Liver (tissue), 9 donors: Measurements from ENCODE around the gene DUS3L. TPM values are rescaled to one million over a fixed set of nuclear protein-coding genes. Genes with fewer than 3 reads are reported as not detected.

Experiments used
- DNase-seq: peaks from one replicate; pipeline ENCODE4 v3.0.0-alpha.2; 2017; ENCODE audit warnings: low spot score
- H3K27ac ChIP-seq, 2 donors: one replicate each; pipeline ENCODE4 v1.7.0; 2013; ENCODE audit warnings: inconsistent platforms in 2 of 2, low read length in 2 of 2, control low read depth in 1 of 2, low read depth in 1 of 2, mild to moderate bottlenecking in 1 of 2
- H3K27me3 ChIP-seq, 4 donors: one replicate each; pipeline versions ENCODE4 v1.6.1 to v1.7.0; 2013; ENCODE audit warnings: low read length in 3 of 4, inconsistent platforms in 1 of 4, mild to moderate bottlenecking in 1 of 4, moderate library complexity in 1 of 4; ENCODE audit not compliant: control insufficient read depth in 4 of 4, insufficient read depth in 4 of 4
- H3K36me3 ChIP-seq, 4 donors: one replicate each; pipeline versions ENCODE4 v1.6.1 to v1.7.0; 2013; ENCODE audit warnings: low read length in 3 of 4, mild to moderate bottlenecking in 3 of 4, low read depth in 1 of 4, moderate library complexity in 1 of 4; ENCODE audit not compliant: control insufficient read depth in 4 of 4, insufficient read depth in 3 of 4
- H3K4me1 ChIP-seq, 4 donors: one replicate each; pipeline versions ENCODE4 v1.6.1 to v1.7.0; 2013; ENCODE audit warnings: low read length in 3 of 4, mild to moderate bottlenecking in 3 of 4, moderate library complexity in 1 of 4; ENCODE audit not compliant: control insufficient read depth in 4 of 4, insufficient read depth in 4 of 4
- H3K4me3 ChIP-seq, 3 donors: one replicate each; pipeline versions ENCODE4 v1.6.1 to v1.7.0; 2013; ENCODE audit warnings: low read length in 3 of 3, control low read depth in 1 of 3, low read depth in 1 of 3, mild to moderate bottlenecking in 1 of 3
- H3K9ac ChIP-seq, 2 donors: one replicate each; pipeline ENCODE4 v1.7.0; 2013; ENCODE audit warnings: low read length in 2 of 2, mild to moderate bottlenecking in 2 of 2, moderate library complexity in 2 of 2, control low read depth in 1 of 2, low read depth in 1 of 2
- H3K9me3 ChIP-seq, 4 donors: one replicate each; pipeline versions ENCODE4 v1.6.1 to v1.7.0; 2013; ENCODE audit warnings: low read length in 3 of 4; ENCODE audit not compliant: control insufficient read depth in 4 of 4
- ATF3 ChIP-seq: IDR thresholded peaks from 2 replicates; pipeline ENCODE4 v1.6.1; 2016; ENCODE audit warnings: antibody characterized with exemption
- EGR1 ChIP-seq, 2 donors: IDR thresholded peaks; 2 replicates each; pipeline ENCODE4 v1.6.1; 2016 to 2018; ENCODE audit warnings: antibody characterized with exemption in 2 of 2, low read depth in 2 of 2
- FOXA1 ChIP-seq: IDR thresholded peaks from 2 replicates; pipeline ENCODE4 v1.6.1; 2016; ENCODE audit warnings: antibody characterized with exemption
- FOXA2 ChIP-seq: IDR thresholded peaks from 2 replicates; pipeline ENCODE4 v1.6.1; 2016; ENCODE audit warnings: antibody characterized with exemption
- GABPA ChIP-seq, 2 donors: IDR thresholded peaks in 1 of 2; conservative IDR thresholded peaks in 1 of 2; 2 replicates each; pipeline ENCODE4 v1.6.1; 2016; ENCODE audit warnings: antibody characterized with exemption in 2 of 2, mild to moderate bottlenecking in 1 of 2, moderate library complexity in 1 of 2
- JUND ChIP-seq, 2 donors: IDR thresholded peaks; 2 replicates each; pipeline ENCODE4 v1.6.1; 2016; ENCODE audit warnings: antibody characterized with exemption in 2 of 2
- NR2F2 ChIP-seq: IDR thresholded peaks from 2 replicates; pipeline ENCODE4 v1.6.1; 2016; ENCODE audit warnings: antibody characterized with exemption
- TAF1 ChIP-seq: conservative IDR thresholded peaks from 2 replicates; pipeline ENCODE4 v1.6.1; 2016; ENCODE audit warnings: antibody characterized with exemption, mild to moderate bottlenecking
- WGBS: extraction: QIAGEN DNeasy Blood & Tissue Kit; methylation state at CpG from one replicate; pipeline ENCODE4 v1.1.7; 2013; 5-methylcytosine and 5-hydroxymethylcytosine counted together
- polyA plus RNA-seq, 2 donors: library from polyadenylated mRNA; stranded (reverse) in 1 of 2; unstranded in 1 of 2; fragments of 200-250 nt in 1 of 2; fragments of >200 nt in 1 of 2; fragmentation: Nextera tagmentation in 1 of 2; extraction: Ambion mirVana in 1 of 2; gene quantifications; one replicate each; pipeline versions ENCODE4 v1.2.1 to v1.2.3, GENCODE V29; 2013 to 2015
- total RNA-seq, 2 donors: library from RNA; depleted of rRNA; stranded (reverse); fragments of >200 nt; gene quantifications; one replicate each; pipeline ENCODE4 v1.2.3, GENCODE V29; 2014
- TF ChIP-seq, protein P1 (sequence below): IDR thresholded peaks from 2 replicates; pipeline ENCODE4 v1.6.1; 2016; ENCODE audit warnings: antibody characterized with exemption, mild to moderate bottlenecking
- TF ChIP-seq, protein P2 (sequence below): fragments of 150-350 bp; IDR thresholded peaks from 2 replicates; pipeline ENCODE4 v1.5.1; 2017; ENCODE audit warnings: improper control_type of control experiment, low read depth, low read length; ENCODE audit not compliant: missing input control
- donor health status: healthy.
- donor health status: healthy.
- donor health status: healthy.
- donor health status: healthy.
- donor health status: healthy.

Gene DUS3L
- total and polyA plus RNA-seq, 4 donors: 12.2 to 19.0 (median 16.9) TPM

DNA sequence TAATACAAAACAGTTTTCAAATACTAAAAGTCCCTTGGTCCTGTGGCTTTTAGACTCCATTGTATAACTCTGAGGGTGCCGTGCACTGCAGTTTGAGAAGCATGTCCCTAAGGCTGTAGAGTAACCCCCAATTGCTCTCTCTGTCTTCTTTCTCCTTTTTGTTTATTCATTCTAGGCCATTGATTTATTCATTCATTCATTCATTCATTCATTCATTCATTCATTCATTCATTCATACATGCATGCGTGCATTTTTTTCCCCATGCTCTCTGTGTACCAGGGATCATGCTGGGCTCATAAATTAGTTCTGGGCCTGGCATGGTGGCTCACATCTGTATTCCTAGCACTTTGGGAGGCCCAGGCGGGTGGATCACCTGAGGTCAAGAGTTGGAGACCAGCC, 25.7 kb downstream of the DUS3L start (continued):
- no peak for TF ChIP-seq JUND (IDR thresholded peaks at IDR 0.05)
- TF ChIP-seq FOXA2: no peak
- no peak for TF ChIP-seq FOXA1
- no peak for TF ChIP-seq ATF3

GRCh38 chr19:5762608-5763217, 28.2 kb downstream of the DUS3L start:
- Histone ChIP-seq H3K9ac (no peak overlapping the region), H3K36me3 (no peaks in the 10 kb centered on the region), H3K4me3 (no peak overlapping the region), H3K9me3 (no peaks in the 10 kb centered on the region), H3K27me3 (peaks cover 0 to 3% (median 0%) of the 10 kb centered on the region in 4 donors), H3K4me1 (no peaks in the 10 kb centered on the region), H3K27ac (no peak overlapping the region)
- WGBS: 87% methylated on average over 5 of the region's 5 CpGs
- TF ChIP-seq, protein P1, sequence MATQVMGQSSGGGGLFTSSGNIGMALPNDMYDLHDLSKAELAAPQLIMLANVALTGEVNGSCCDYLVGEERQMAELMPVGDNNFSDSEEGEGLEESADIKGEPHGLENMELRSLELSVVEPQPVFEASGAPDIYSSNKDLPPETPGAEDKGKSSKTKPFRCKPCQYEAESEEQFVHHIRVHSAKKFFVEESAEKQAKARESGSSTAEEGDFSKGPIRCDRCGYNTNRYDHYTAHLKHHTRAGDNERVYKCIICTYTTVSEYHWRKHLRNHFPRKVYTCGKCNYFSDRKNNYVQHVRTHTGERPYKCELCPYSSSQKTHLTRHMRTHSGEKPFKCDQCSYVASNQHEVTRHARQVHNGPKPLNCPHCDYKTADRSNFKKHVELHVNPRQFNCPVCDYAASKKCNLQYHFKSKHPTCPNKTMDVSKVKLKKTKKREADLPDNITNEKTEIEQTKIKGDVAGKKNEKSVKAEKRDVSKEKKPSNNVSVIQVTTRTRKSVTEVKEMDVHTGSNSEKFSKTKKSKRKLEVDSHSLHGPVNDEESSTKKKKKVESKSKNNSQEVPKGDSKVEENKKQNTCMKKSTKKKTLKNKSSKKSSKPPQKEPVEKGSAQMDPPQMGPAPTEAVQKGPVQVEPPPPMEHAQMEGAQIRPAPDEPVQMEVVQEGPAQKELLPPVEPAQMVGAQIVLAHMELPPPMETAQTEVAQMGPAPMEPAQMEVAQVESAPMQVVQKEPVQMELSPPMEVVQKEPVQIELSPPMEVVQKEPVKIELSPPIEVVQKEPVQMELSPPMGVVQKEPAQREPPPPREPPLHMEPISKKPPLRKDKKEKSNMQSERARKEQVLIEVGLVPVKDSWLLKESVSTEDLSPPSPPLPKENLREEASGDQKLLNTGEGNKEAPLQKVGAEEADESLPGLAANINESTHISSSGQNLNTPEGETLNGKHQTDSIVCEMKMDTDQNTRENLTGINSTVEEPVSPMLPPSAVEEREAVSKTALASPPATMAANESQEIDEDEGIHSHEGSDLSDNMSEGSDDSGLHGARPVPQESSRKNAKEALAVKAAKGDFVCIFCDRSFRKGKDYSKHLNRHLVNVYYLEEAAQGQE: no peak
- no peak for TF ChIP-seq ATF3
- no peak for TF ChIP-seq NR2F2
- no peak for DNase-seq

GRCh38 chr19:5753743-5754142, 37.2 kb downstream of the DUS3L start:
- Histone ChIP-seq H3K9me3 (no peaks in the 10 kb centered on the region), H3K36me3 (no peaks in the 10 kb centered on the region), H3K27me3 (no peaks in the 10 kb centered on the region), H3K27ac (no peak overlapping the region), H3K9ac (no peak overlapping the region), H3K4me1 (no peaks in the 10 kb centered on the region), H3K4me3 (no peak overlapping the region)
- 74% methylated on average over 6 of the region's 6 CpGs for WGBS
- DNase-seq: no peak
- TF ChIP-seq JUND (IDR thresholded peaks at IDR 0.05): no peak
- TF ChIP-seq TAF1: no peak
- no peak for TF ChIP-seq GABPA (IDR thresholded peaks at IDR 0.05 in 1 of 2, conservative IDR thresholded peaks at IDR 0.05 in 1 of 2)
- TF ChIP-seq, protein P1: no peak
- TF ChIP-seq, protein P2, sequence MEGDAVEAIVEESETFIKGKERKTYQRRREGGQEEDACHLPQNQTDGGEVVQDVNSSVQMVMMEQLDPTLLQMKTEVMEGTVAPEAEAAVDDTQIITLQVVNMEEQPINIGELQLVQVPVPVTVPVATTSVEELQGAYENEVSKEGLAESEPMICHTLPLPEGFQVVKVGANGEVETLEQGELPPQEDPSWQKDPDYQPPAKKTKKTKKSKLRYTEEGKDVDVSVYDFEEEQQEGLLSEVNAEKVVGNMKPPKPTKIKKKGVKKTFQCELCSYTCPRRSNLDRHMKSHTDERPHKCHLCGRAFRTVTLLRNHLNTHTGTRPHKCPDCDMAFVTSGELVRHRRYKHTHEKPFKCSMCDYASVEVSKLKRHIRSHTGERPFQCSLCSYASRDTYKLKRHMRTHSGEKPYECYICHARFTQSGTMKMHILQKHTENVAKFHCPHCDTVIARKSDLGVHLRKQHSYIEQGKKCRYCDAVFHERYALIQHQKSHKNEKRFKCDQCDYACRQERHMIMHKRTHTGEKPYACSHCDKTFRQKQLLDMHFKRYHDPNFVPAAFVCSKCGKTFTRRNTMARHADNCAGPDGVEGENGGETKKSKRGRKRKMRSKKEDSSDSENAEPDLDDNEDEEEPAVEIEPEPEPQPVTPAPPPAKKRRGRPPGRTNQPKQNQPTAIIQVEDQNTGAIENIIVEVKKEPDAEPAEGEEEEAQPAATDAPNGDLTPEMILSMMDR: no peak
- TF ChIP-seq ATF3: no peak
- TF ChIP-seq EGR1 (IDR thresholded peaks at IDR 0.05; ENCODE audit: low read depth in 2 of 2): no peak
- no peak for TF ChIP-seq FOXA1
